Measurements from ENCODE around the gene NCAPD3. TPM values are rescaled to one million over a fixed set of nuclear protein-coding genes. Genes with fewer than 3 reads are reported as not detected.
A peak's percentile ranks its signal among the peaks of the same experiment; 100 is the strongest.

NCAPD3 gene
- total and polyA plus RNA-seq, 2 of the 13 experiments (the other 11 are each of a cell fraction or from before 2014, with no cell fraction given) = 20.7 to 25.6 TPM

- TF ChIP-seq ZNF235 (CRISPR knock-in tag; IDR thresholded peaks at IDR 0.05; ENCODE audit: borderline replicate concordance) = 0 out of 2 replicates have a peak, but pooled peaks have one; percentile 56
- no peak for TF ChIP-seq SOX13 (IDR thresholded peaks at IDR 0.05)
- no peak for TF ChIP-seq SOX13 (CRISPR knock-in tag; conservative IDR thresholded peaks at IDR 0.05 in 1 of 2, IDR thresholded peaks at IDR 0.05 in 1 of 2)
- no peak for TF ChIP-seq SNAPC4 (CRISPR knock-in tag; IDR thresholded peaks at IDR 0.05)
- peak; percentile 67; the same call in 1 of the 2 replicates for TF ChIP-seq PITX1 (CRISPR knock-in tag; IDR thresholded peaks at IDR 0.05)
- TF ChIP-seq ZNF563 (CRISPR knock-in tag; IDR thresholded peaks at IDR 0.05) = peak; percentile 70; the same call in 1 of the 2 replicates
- peak; percentile 33; the same call in 1 of the 2 replicates for TF ChIP-seq NR0B2 (CRISPR knock-in tag; IDR thresholded peaks at IDR 0.05)
- no peak; the same call in 1 of the 2 replicates for TF ChIP-seq ZNF773 (CRISPR knock-in tag; IDR thresholded peaks at IDR 0.05; ENCODE audit: borderline replicate concordance)
- peak; percentile 61; the same call in 1 of the 2 replicates for TF ChIP-seq MXD4 (CRISPR knock-in tag; IDR thresholded peaks at IDR 0.05)
- TF ChIP-seq TP53 (CRISPR knock-in tag; conservative IDR thresholded peaks at IDR 0.05) = no peak; the same call in 1 of the 2 replicates
- no peak for TF ChIP-seq CEBPZ (IDR thresholded peaks at IDR 0.05; ENCODE audit: low read length)
- peak; percentile 56; the same call in 1 of the 2 replicates for TF ChIP-seq HOXD1 (CRISPR knock-in tag; IDR thresholded peaks at IDR 0.05)
- TF ChIP-seq ZNF331 (CRISPR knock-in tag; IDR thresholded peaks at IDR 0.05) = peak; percentile 87
- peak; percentile 59 for TF ChIP-seq TEAD3 (CRISPR knock-in tag; optimal IDR thresholded peaks at IDR 0.05; ENCODE audit: borderline replicate concordance)
- TF ChIP-seq ELF4 (CRISPR knock-in tag; IDR thresholded peaks at IDR 0.05; ENCODE audit: borderline replicate concordance) = no peak
- 0 out of 2 replicates have a peak, but pooled peaks have one; percentile 15 for TF ChIP-seq ZNF878 (CRISPR knock-in tag; IDR thresholded peaks at IDR 0.05)
- TF ChIP-seq ZNF44 (CRISPR knock-in tag; IDR thresholded peaks at IDR 0.05) = peak; percentile 95; the same call in 1 of the 2 replicates
- TF ChIP-seq MXD3 (CRISPR knock-in tag; IDR thresholded peaks at IDR 0.05) = peak; percentile 45; the same call in 1 of the 2 replicates
Measured at GRCh38 chr11:134253188-134253993, 29.6 kb upstream of the NCAPD3 start, which contains the start of the genes ACAD8 and THYN1 (continued).
